DMS53 (cell line): ENCODE measurements around the gene SPATA24.
"Not testable (repeated sequence)": the region's sequence is repeated elsewhere in the genome, so short reads cannot be mapped to it uniquely, and the experiment has no call there.

Experiments
- DNase-seq: peaks from one replicate; lab custom pipeline; 2025; lab: John Stamatoyannopoulos, UW

The SPATA24 gene

GRCh38 chr5:139382807-139383206 is 21.1 kb downstream of the SPATA24 start:
- DNase-seq: no peak

DNA sequence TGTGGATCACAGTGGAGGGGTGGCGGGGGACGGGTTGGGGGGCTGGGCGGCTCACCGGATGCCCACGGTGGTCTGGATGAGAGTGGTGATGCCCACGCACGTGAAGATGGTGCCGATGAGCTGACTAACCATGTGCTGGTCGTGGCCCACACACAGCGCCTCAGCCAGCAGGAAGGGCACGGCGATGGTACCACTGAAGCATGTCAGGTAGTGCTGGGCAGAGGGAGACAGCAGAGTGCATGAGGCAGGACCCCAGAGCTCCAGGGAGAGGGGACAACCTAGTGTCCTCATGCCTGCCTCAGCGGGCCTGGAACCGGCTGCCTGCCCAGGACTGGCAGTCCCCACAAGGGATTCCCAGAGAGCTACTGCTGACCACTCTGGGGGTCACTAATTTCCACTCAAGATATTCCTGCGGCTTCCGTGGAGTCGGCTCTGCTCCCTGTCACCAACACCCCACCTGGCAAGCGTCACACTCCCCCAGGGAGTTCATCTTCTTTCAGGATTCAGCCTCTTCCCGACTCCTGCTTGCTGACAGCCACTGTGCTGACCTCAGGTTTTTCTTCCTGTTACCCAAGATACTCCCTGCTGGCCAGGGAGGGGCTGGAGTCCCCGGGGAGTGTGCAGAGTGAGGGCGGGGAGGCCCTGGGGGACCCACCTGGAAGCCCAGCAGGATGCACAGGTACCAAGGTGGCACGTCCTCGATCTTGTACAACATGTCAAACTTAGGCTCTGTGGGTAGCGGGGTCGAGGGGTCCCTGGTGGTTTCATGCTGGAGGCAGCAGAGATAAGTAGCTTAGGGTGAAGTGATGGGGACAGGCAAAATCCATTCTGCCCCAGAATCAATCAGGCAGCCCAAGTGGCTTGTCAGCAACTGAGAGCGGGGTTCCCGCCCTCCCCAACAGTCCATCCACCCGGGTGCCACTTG is 21.8 kb downstream of the SPATA24 start:
- no peak for DNase-seq

DNA sequence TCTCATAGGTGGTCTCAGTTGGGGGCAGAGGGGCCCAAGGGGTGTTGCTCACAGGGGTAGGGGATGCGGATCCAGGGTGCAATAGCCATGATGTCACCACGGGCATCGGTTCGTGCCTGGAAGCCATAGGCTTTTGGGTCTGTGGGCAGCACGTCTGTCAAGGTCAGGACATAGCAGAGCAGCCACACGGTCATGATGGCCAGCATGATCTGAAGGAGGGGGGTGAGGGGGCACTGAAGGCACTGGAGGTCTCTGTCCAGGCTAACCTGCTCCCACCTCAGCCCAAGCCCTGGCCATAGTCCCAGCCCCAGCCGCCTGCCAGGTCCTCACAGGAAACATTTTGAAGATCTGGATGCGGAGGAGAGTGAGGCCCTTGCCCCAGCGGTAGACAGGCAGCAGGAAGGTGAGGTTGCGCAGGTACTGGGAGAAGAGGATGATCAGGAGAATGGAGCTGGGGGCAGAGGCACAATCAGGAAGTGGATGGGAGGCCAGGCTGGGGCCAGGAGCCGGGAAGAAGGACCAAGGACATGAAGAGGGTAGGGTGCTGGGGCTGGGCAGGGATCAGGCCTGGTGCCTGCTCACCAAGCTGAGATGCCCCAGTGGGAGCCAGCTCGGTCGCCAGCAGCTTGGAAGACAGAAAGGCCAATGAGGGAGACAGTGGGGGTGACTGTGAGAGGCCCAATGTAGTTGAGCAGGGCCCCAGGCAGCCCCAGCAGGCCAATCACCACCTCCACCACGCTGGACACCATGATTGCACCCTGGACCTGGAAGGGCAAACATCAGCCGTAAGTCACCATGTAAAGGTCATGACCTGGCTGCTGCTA is 24.1 kb downstream of the SPATA24 start:
- no peak for DNase-seq

GRCh38 chr5:139378941-139379361 is 24.9 kb downstream of the SPATA24 start:
- no peak for DNase-seq

DNA sequence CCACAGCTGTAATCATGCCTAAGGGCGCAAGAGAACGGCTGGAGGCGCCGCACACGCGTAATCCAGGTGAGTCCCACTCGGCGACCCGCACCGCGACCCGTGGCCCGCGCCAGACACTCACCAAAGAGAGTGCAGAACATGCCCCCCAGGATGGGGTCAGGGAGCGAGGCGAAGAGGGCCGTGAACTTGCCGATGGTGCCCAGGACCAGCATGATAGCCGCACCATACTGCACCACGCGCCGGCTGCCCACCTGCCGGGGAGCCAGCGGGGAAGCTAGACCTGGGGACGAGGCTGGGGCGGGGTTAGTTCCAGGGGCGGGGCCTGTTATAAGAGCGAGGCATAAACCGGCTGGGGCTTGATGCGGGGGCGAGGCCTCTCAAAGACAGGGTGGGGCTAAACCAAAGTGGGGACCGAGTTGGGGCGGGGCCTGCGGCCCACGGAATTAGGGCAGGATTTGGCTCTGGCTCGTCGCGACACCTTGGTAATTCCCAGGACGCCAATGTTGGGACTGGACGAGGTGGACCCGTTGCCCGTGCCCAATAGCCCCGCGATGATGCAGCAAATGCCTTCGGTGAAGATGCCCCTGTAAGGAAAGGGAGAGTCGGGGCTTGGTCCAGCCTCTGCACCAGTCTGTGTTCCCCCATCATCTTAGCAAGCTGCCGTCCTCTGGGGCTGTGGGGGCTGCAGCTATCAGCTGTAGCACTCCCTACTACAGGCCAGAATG is 25.6 kb downstream of the SPATA24 start:
- no peak for DNase-seq

DNA sequence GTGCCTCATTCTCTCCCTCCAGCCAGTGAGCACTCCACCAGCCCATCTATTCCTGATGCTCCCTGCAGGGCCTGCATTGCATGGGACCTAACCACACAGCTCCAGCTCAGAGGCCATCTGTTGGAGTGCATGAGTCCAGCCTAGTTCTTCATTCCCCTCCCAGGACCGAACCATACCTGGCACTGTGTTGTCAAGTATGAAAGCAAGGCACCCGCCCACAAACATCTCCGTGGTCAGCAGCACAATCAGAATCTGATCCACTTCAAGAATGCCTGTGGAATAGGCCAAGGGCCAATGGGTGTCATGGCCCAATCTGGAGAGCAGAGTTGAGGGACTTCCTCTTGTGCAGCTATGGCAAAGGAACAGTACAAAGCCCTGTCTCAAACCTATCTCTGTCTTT is 26.7 kb downstream of the SPATA24 start:
- no peak for DNase-seq

GRCh38 chr5:139376364-139376763 is 27.5 kb downstream of the SPATA24 start:
- DNase-seq: no peak

GRCh38 chr5:139374909-139375308 is 29.0 kb downstream of the SPATA24 start:
- no peak for DNase-seq

- no peak for DNase-seq
Measured at GRCh38 chr5:139371482-139372435, 32.1 kb downstream of the SPATA24 start.

- no peak for DNase-seq
Measured at GRCh38 chr5:139369181-139369580, 34.7 kb downstream of the SPATA24 start.

DNA sequence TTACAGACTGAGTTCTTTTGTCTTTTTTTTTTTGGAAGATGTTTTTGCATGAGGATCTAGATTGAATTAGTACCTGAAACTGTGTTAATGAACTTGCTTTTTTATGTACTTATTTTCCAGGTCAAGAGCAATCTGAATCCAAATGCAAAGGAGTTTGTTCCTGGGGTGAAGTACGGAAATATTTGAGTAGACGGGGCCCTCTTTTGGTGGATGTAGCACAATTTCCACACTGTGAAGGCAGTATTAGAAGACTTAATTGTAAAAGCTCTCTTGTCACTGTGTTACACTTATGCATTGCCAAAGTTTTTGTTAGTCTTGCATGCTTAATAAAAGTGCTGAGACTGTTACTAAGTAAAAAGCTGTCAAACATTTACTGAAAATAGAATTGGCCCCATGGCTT is 35.3 kb downstream of the SPATA24 start:
- peak; percentile 20 for DNase-seq

DNA sequence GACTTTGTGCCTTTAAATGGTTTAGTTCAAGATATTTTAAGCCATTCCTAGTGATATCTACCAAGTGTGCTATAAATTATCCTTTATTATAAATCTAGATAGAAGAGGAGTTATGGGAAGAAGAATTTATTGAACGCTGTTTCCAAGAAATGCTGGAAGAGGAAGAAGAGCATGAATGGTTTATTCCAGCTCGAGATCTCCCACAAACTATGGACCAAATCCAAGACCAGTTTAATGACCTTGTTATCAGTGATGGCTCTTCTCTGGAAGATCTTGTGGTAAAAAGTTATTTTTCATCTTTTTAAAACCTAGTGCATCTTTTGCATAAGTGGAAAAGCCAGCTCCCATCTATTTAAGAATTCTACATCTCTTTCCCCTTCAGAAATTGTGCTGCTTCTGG is 39.4 kb downstream of the SPATA24 start:
- no peak for DNase-seq

- no peak for DNase-seq
Measured at GRCh38 chr5:139363937-139364336, 40.0 kb downstream of the SPATA24 start.

GRCh38 chr5:139361835-139362429 is 42.0 kb downstream of the SPATA24 start:
- DNase-seq: no peak

DNA sequence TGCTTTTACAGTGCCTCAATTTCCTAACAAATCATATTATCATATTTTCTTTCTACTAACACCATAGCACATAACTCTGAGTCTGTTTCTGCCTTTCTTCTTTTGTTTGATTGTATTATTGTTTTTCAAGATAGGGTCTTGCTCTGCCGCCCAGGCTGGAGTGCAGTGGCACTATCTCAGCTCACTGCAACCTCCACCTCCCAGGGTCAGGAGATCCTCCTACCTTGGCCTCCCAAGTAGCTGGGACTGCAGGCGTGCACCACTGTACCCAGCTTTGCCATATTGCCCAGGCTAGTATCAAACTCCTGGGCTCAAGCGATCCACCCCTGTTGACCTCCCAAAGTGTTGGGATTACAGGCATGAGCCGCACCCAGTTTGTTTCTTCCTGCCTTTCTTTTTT is 43.5 kb downstream of the SPATA24 start:
- DNase-seq: no peak

- DNase-seq: no peak
Measured at GRCh38 chr5:139358064-139358463, 45.8 kb downstream of the SPATA24 start.

- DNase-seq: not testable (repeated sequence)
Measured at GRCh38 chr5:139355900-139356299, 48.0 kb downstream of the SPATA24 start.

DNA sequence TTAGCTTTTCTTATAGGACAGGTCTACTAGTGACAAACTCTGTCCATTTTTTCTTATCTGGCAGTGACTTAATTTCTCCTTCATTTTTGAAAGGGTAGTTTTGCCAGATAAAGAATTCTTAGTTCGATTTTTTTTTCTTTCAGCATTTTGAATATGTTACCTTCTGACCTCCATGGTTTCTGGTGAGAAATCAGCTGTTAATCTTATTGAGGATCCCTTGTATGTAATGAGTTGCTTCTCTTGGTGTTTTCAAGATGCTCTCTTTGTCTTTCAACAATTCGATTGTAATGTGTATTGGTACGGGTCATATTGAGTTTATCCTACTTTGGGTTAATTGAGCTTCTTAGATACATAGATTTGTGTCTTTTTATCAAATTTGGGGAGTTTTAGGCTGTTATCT is 49.7 kb downstream of the SPATA24 start:
- no peak for DNase-seq

DNA sequence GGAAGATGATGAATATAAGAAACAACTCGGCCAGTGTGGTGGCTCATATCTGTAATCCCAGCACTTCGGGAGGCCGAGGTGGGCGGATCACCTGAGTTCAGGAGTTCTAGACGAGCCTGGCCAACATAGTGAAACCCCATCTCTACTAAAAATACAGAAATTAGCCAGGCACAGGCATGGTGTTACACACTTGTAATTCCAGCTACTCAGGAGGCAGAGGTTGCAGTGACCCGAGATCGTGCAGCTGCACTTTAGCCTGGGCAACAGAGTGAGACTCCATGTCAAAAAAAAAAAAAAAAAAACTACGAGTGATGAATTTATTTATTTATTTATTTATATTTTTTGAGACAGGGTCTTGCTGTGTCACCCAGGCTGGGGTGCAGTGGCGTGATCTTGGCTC is 56.0 kb downstream of the SPATA24 start:
- not testable (repeated sequence) for DNase-seq
